ENCODE data around the gene CCDC47. TPM values are rescaled to one million over a fixed set of nuclear protein-coding genes. Genes with fewer than 3 reads are reported as not detected.
A peak's percentile ranks its signal among the peaks of the same experiment; 100 is the strongest.

The CCDC47 gene
- 100 to 1,000 TPM in 1 of 2 donors, 10 to 100 TPM in 1; 40.2 to 101 TPM for total RNA-seq

- no peak for TF ChIP-seq CTCF (IDR thresholded peaks at IDR 0.05)
- Histone ChIP-seq H3K27me3 (replicated peaks; ENCODE audit: insufficient read depth) (no peaks in the 10 kb centered on the region), H3K36me3 (no peaks in the 10 kb centered on the region), H3K9me3 (no peaks in the 10 kb centered on the region), H3K4me3 (peak within 1 kb of the TSS; percentile 78), H3K27ac (peak within 1 kb of the TSS; percentile 88 to 95), H3K4me1 (ENCODE audit: control insufficient read depth in 1 of 2, low read depth in 2 of 2) (peaks cover 26 to 53% of the 10 kb centered on the region in 2 donors)
- peak; percentile 99 for ATAC-seq (ENCODE audit: insufficient number of reproducible peaks, low FRiP score, low read depth)
- DNase-seq (ENCODE audit: low spot score): peak; percentile 99
Measured at GRCh38 chr17:63773272-63774140, at the start of gene CCDC47. Gene CCDC47 (minus strand): TSS chr17:63773597. CDS start chr17:63766175, 7,422 bp downstream.

- no peak for ATAC-seq (ENCODE audit: insufficient number of reproducible peaks, low FRiP score, low read depth)
- no peak for DNase-seq (ENCODE audit: low spot score)
- Histone ChIP-seq H3K4me1 (ENCODE audit: control insufficient read depth in 1 of 2, low read depth in 2 of 2) (peaks cover 8 to 10% of the 10 kb centered on the region in 2 donors), H3K27me3 (replicated peaks; ENCODE audit: insufficient read depth) (no peaks in the 10 kb centered on the region), H3K9me3 (no peaks in the 10 kb centered on the region), H3K36me3 (peaks cover 76% of the 10 kb centered on the region), H3K27ac (no peak overlapping the region), H3K4me3 (no peak overlapping the region)
- TF ChIP-seq CTCF (IDR thresholded peaks at IDR 0.05): no peak
Measured at GRCh38 chr17:63822537-63822936, 49.1 kb upstream of the CCDC47 start.

GRCh38 chr17:63821804-63822203, 48.4 kb upstream of the CCDC47 start:
- no peak overlapping the region for H3K27ac ChIP-seq
- H3K36me3 ChIP-seq: peaks cover 83% of the 10 kb centered on the region
- ATAC-seq (ENCODE audit: insufficient number of reproducible peaks, low FRiP score, low read depth): no peak
- peaks cover 8 to 10% of the 10 kb centered on the region in 2 donors for H3K4me1 ChIP-seq (ENCODE audit: control insufficient read depth in 1 of 2, low read depth in 2 of 2)
- no peak overlapping the region for H3K4me3 ChIP-seq
- no peak for DNase-seq (ENCODE audit: low spot score)
- no peak for TF ChIP-seq CTCF (IDR thresholded peaks at IDR 0.05)
- H3K9me3 ChIP-seq: no peaks in the 10 kb centered on the region
- H3K27me3 ChIP-seq (replicated peaks; ENCODE audit: insufficient read depth): no peaks in the 10 kb centered on the region

GRCh38 chr17:63820963-63821561, 47.7 kb upstream of the CCDC47 start:
- TF ChIP-seq CTCF (IDR thresholded peaks at IDR 0.05): no peak
- no peaks in the 10 kb centered on the region for H3K27me3 ChIP-seq (replicated peaks; ENCODE audit: insufficient read depth)
- no peak overlapping the region for H3K4me3 ChIP-seq
- H3K9me3 ChIP-seq: no peaks in the 10 kb centered on the region
- DNase-seq (ENCODE audit: low spot score) (no peak), ATAC-seq (ENCODE audit: insufficient number of reproducible peaks, low FRiP score, low read depth) (no peak)
- peaks cover 91% of the 10 kb centered on the region for H3K36me3 ChIP-seq
- no peak overlapping the region for H3K27ac ChIP-seq
- H3K4me1 ChIP-seq (ENCODE audit: control insufficient read depth in 1 of 2, low read depth in 2 of 2): peaks cover 4 to 6% of the 10 kb centered on the region in 2 donors
